ENCODE results near the gene GALNT2. TPM values are rescaled to one million over a fixed set of nuclear protein-coding genes. Genes with fewer than 3 reads are reported as not detected.
A peak's percentile ranks its signal among the peaks of the same experiment; 100 is the strongest.

Gene GALNT2
- polyA plus RNA-seq, 3 donors, result 19.6 to 25.6 (median 23.4) TPM

DNA sequence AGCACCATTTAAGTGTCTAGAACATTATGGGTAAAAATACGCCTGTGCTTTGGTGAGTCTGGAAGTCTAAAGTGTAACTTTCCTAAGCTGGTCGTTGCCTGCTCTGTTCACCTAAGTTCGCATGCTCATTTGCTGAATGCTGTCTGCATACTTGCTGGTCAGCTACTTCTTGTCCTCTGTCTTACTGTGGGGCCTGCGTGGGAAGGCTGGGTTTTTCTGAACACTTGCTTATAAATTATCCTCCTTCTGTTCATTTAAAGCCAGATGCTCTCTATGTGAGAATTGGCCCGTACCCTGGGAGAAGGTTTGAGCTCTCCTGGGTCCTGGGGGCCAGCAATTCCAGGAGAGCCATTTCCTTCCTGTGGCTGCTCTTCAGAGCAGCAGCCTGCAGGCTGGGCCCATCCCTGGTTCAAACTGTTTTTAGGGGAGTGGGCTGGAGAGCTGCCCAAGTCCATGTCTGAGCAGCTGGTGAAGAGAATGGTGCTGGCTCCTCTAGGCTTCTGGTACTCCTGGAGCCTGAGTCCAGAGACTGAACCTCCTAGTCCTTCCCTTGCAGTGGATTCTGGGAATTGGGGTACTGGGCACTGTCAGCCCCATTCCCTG is 75.7 kb downstream of the GALNT2 start:
- peaks cover 15% of the 10 kb centered on the region for H4K20me1 ChIP-seq (ENCODE audit: insufficient read depth, low read length)
- peaks cover 53 to 61% of the 10 kb centered on the region in 2 donors for H3K4me1 ChIP-seq (ENCODE audit: control insufficient read depth in 1 of 2, insufficient read depth in 2 of 2, low read length in 2 of 2)
- no peaks in the 10 kb centered on the region for H3K27me3 ChIP-seq (ENCODE audit: control insufficient read depth in 2 of 2, insufficient read depth in 2 of 2, low read length in 2 of 2)
- no peaks in the 10 kb centered on the region for H3K9me3 Mint-ChIP-seq
- DNase-seq, result no peak
- no peaks in the 10 kb centered on the region for H3K9me3 ChIP-seq (replicated peaks in 1 of 2; ENCODE audit: control insufficient read depth in 1 of 2, insufficient read depth in 1 of 2, low read length in 2 of 2)
- no peak overlapping the region for H3K9ac ChIP-seq (ENCODE audit: insufficient read depth, low read length, poor library complexity, severe bottlenecking)
- peak overlapping the region in 1 of 2 donors; percentile 26 for H3K27ac ChIP-seq (ENCODE audit: low read depth in 1 of 2, low read length in 2 of 2)
- no peak overlapping the region for H3K4me3 Mint-ChIP-seq
- WGBS (ENCODE audit: insufficient coverage), result 91% methylated on average over 4 of the region's 5 CpGs
- peaks cover 0 to 5% of the 10 kb centered on the region in 2 donors for H3K36me3 ChIP-seq (replicated peaks in 1 of 2; ENCODE audit: control insufficient read depth in 1 of 2, insufficient read depth in 2 of 2, low read length in 2 of 2)
- no peak for TF ChIP-seq CTCF (IDR thresholded peaks at IDR 0.05)
- H3K4me3 ChIP-seq (replicated peaks in 1 of 3; ENCODE audit: low read depth in 2 of 3, low read length in 3 of 3), result no peak overlapping the region
- H3K4me2 ChIP-seq (replicated peaks; ENCODE audit: extremely low read depth, low read length, poor library complexity, severe bottlenecking), result no peak overlapping the region
- H2AFZ ChIP-seq (ENCODE audit: insufficient read depth, low read depth, low read length, poor library complexity, severe bottlenecking), result no peak overlapping the region
- H3K36me3 Mint-ChIP-seq, result peaks cover 8 to 17% of the 10 kb centered on the region in 2 donors
- H3K4me1 Mint-ChIP-seq, result peaks cover 67% of the 10 kb centered on the region
- peaks cover 90% of the 10 kb centered on the region for H3K79me2 ChIP-seq (ENCODE audit: insufficient read depth, low read length)
- H3K27ac Mint-ChIP-seq, result peak overlapping the region in 4 of 7 donors; percentile 15 to 46 (median 27)
- peaks cover 0 to 2% (median 0%) of the 10 kb centered on the region in 3 donors for H3K27me3 Mint-ChIP-seq (ENCODE audit: low read depth in 3 of 3)
- intact Hi-C loops (cut with micrococcal nuclease), result no loop called here

DNA sequence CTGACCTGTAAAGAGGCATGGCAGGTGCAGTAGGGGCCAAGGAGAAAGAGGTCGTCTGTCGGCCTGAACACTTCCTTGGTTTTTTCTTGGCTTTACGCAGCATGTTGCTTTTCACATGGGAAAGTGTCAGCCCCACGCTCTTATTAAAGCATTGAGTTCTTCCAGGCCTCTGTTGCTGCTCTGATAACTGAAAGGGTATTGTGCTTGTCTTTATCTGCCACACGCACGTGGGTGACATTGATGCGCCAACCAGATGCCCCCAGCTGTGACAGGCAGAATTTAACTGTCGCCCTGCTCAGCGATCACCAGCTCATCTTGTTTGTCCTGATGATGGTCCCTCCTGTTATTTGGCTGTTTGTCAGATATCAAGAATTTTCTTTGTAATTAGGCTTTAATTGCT is 76.5 kb downstream of the GALNT2 start:
- Histone ChIP-seq H3K79me2 (ENCODE audit: insufficient read depth, low read length) (peaks cover 92% of the 10 kb centered on the region), H3K27me3 (ENCODE audit: control insufficient read depth in 2 of 2, insufficient read depth in 2 of 2, low read length in 2 of 2) (no peaks in the 10 kb centered on the region), H3K4me1 (ENCODE audit: control insufficient read depth in 1 of 2, insufficient read depth in 2 of 2, low read length in 2 of 2) (peaks cover 57 to 69% of the 10 kb centered on the region in 2 donors), H3K27ac (ENCODE audit: low read depth in 1 of 2, low read length in 2 of 2) (peak overlapping the region in 1 of 2 donors; percentile 26), H3K9me3 (replicated peaks in 1 of 2; ENCODE audit: control insufficient read depth in 1 of 2, insufficient read depth in 1 of 2, low read length in 2 of 2) (no peaks in the 10 kb centered on the region), H3K4me3 (replicated peaks in 1 of 3; ENCODE audit: low read depth in 2 of 3, low read length in 3 of 3) (no peak overlapping the region), H4K20me1 (ENCODE audit: insufficient read depth, low read length) (peaks cover 15% of the 10 kb centered on the region), H2AFZ (ENCODE audit: insufficient read depth, low read depth, low read length, poor library complexity, severe bottlenecking) (no peak overlapping the region), H3K9ac (ENCODE audit: insufficient read depth, low read length, poor library complexity, severe bottlenecking) (no peak overlapping the region), H3K4me2 (replicated peaks; ENCODE audit: extremely low read depth, low read length, poor library complexity, severe bottlenecking) (no peak overlapping the region), H3K36me3 (replicated peaks in 1 of 2; ENCODE audit: control insufficient read depth in 1 of 2, insufficient read depth in 2 of 2, low read length in 2 of 2) (no peaks in the 10 kb centered on the region)
- no peaks in the 10 kb centered on the region for H3K9me3 Mint-ChIP-seq
- DNase-seq, result no peak
- H3K4me1 Mint-ChIP-seq, result peaks cover 75% of the 10 kb centered on the region
- H3K36me3 Mint-ChIP-seq, result peaks cover 5 to 11% of the 10 kb centered on the region in 2 donors
- H3K27ac Mint-ChIP-seq, result peak overlapping the region in 5 of 7 donors; percentile 15 to 57 (median 35)
- intact Hi-C loops (cut with micrococcal nuclease), result no loop called here
- H3K4me3 Mint-ChIP-seq, result peak overlapping the region in 1 of 2 donors; percentile 7
- H3K27me3 Mint-ChIP-seq (ENCODE audit: low read depth in 3 of 3), result peaks cover 0 to 2% (median 0%) of the 10 kb centered on the region in 3 donors
- WGBS (ENCODE audit: insufficient coverage), result 85% methylated on average over 3 of the region's 9 CpGs
- no peak for TF ChIP-seq CTCF (IDR thresholded peaks at IDR 0.05)

Measured in CD14-positive monocyte (primary cell).